ENCODE measurements around the gene IP6K1. TPM values are rescaled to one million over a fixed set of nuclear protein-coding genes. Genes with fewer than 3 reads are reported as not detected.

Gene IP6K1
- total RNA-seq, 1 experiment from 2014 or later, result 30.6 TPM

Small RNA genes within 50 kb of the gene (microRNA-seq; reads per million reads assigned to microRNA genes)
- not detected for gene MIR5193 (ENCODE audit: borderline number of aligned reads)

Other genes starting within 250 kb of the IP6K1 start
- 1.5 TPM for gene BSN, start 232.1 kb downstream of the IP6K1 start, total RNA-seq (2021; ENCODE audit: unreplicated experiment)
- 246 TPM for gene APEH, start 112.2 kb downstream of the IP6K1 start, total RNA-seq (2021; ENCODE audit: unreplicated experiment)
- 15.4 TPM for gene MST1, start 97.1 kb downstream of the IP6K1 start, total RNA-seq (2021; ENCODE audit: unreplicated experiment)
- gene RNF123, start 97.0 kb downstream of the IP6K1 start, total RNA-seq (2021; ENCODE audit: unreplicated experiment), result 71.9 TPM
- 0.32 TPM for gene AMIGO3, start 66.9 kb downstream of the IP6K1 start, total RNA-seq (2021; ENCODE audit: unreplicated experiment)
- gene GMPPB, start 62.6 kb downstream of the IP6K1 start, total RNA-seq (2021; ENCODE audit: unreplicated experiment), result 24.1 TPM
- gene CDHR4, start 13.3 kb upstream of the IP6K1 start, total RNA-seq (2021; ENCODE audit: unreplicated experiment), result not detected
- 1.6 TPM for gene INKA1, start 16.7 kb upstream of the IP6K1 start, total RNA-seq (2021; ENCODE audit: unreplicated experiment)
- 2.6 TPM for gene UBA7, start 27.4 kb upstream of the IP6K1 start, total RNA-seq (2021; ENCODE audit: unreplicated experiment)
- 25.5 TPM for gene TRAIP, start 70.0 kb upstream of the IP6K1 start, total RNA-seq (2021; ENCODE audit: unreplicated experiment)
- gene CAMKV, start 83.4 kb upstream of the IP6K1 start, total RNA-seq (2021; ENCODE audit: unreplicated experiment), result 0.10 TPM
- 113 TPM for gene MST1R, start 117.3 kb upstream of the IP6K1 start, total RNA-seq (2021; ENCODE audit: unreplicated experiment)
- gene MON1A, start 143.3 kb upstream of the IP6K1 start, total RNA-seq (2021; ENCODE audit: unreplicated experiment), result 9.0 TPM
- 58.3 TPM for gene RBM6, start 153.6 kb upstream of the IP6K1 start, total RNA-seq (2021; ENCODE audit: unreplicated experiment)